PC-3 (cell line): ENCODE data around the gene STX3. TPM values are rescaled to one million over a fixed set of nuclear protein-coding genes. Genes with fewer than 3 reads are reported as not detected.

Experiments used
- ATAC-seq: fragments of 200-7000 bp; cut with Tn5 transposase; 2 replicates; pipeline ENCODE4 v1.9.1; 2020; ENCODE audit warnings: mild to moderate bottlenecking, moderate library complexity
- BruUV-seq: library from RNA; stranded (reverse); fragments of 400-500 nt; replicated peaks from 2 replicates; lab custom pipeline; 2021; lab: Mats Ljungman, UMichigan
- CTCF ChIA-PET: fragments of 300-600 bp; sonication (Branson Sonifier 250); formaldehyde crosslinking; loops from one replicate; lab custom pipeline; 2022; ENCODE audit warnings: antibody characterized with exemption; lab: Charles Lee
- POLR2A ChIA-PET: fragments of 300-600 bp; sonication (Branson Sonifier 250); formaldehyde crosslinking; loops from one replicate; lab custom pipeline; 2022; ENCODE audit warnings: antibody characterized with exemption; ENCODE audit not compliant: unreplicated experiment; lab: Charles Lee
- DNase-seq: peaks from one replicate; pipeline ENCODE4 v3.0.0-alpha.2; 2015
- H2AFZ ChIP-seq: fragments of 300-600 bp; sonication (generic); 2 replicates; pipeline ENCODE4 v1.6.0; 2016; ENCODE audit warnings: antibody characterized with exemption, low read length
- H3F3A ChIP-seq: fragments of 300-600 bp; sonication (generic); one replicate; pipeline ENCODE4 v1.6.0; 2017; ENCODE audit warnings: antibody characterized with exemption, low read length, control low read depth, mild to moderate bottlenecking; ENCODE audit not compliant: unreplicated experiment
- H3K27ac ChIP-seq: fragments of 300-600 bp; sonication (generic); 2 replicates; pipeline ENCODE4 v1.5.1; 2016; ENCODE audit warnings: mild to moderate bottlenecking, low read length
- H3K27me3 ChIP-seq: fragments of 300-600 bp; sonication (generic); 2 replicates; pipeline ENCODE4 v1.6.1; 2016; ENCODE audit warnings: low read length, mixed read lengths
- H3K36me3 ChIP-seq: fragments of 300-600 bp; sonication (generic); 2 replicates; pipeline ENCODE4 v1.6.1; 2016; ENCODE audit warnings: low read depth, mixed run types, low read length, mixed read lengths
- H3K4me1 ChIP-seq: fragments of 300-600 bp; sonication (generic); 2 replicates; pipeline ENCODE4 v1.5.1; 2016; ENCODE audit warnings: low read length; ENCODE audit not compliant: insufficient read depth
- H3K4me2 ChIP-seq: fragments of 300-600 bp; sonication (generic); 2 replicates; pipeline ENCODE4 v1.6.0; 2016; ENCODE audit warnings: low read length
- H3K4me3 ChIP-seq: fragments of 300-600 bp; sonication (generic); 2 replicates; pipeline ENCODE4 v1.5.1; 2016; ENCODE audit warnings: mild to moderate bottlenecking, low read length, mixed read lengths
- H3K79me2 ChIP-seq: fragments of 300-600 bp; sonication (generic); 2 replicates; pipeline ENCODE4 v1.6.1; 2017; ENCODE audit warnings: low read length, mixed read lengths
- H3K9ac ChIP-seq: fragments of 300-600 bp; sonication (generic); 2 replicates; pipeline ENCODE4 v1.6.0; 2016; ENCODE audit warnings: mild to moderate bottlenecking, low read length
- H3K9me2 ChIP-seq: fragments of 300-600 bp; sonication (generic); replicated peaks from 2 replicates; pipeline ENCODE4 v1.6.1; 2016; ENCODE audit warnings: mixed run types, low read length, mixed read lengths
- H3K9me3 ChIP-seq: fragments of 300-600 bp; sonication (generic); 2 replicates; pipeline ENCODE4 v1.6.1; 2016; ENCODE audit warnings: low read length, mixed read lengths
- H4K20me1 ChIP-seq: fragments of 300-600 bp; sonication (generic); 2 replicates; pipeline ENCODE4 v1.6.1; 2016; ENCODE audit warnings: low read length, mixed read lengths
- EZH2 ChIP-seq: fragments of 300-600 bp; sonication (generic); IDR thresholded peaks from one replicate; pipeline ENCODE4 v1.6.1; 2017; ENCODE audit warnings: antibody characterized with exemption, mild to moderate bottlenecking, low read length; ENCODE audit not compliant: unreplicated experiment
- EZH2phosphoT487 ChIP-seq: fragments of 300-600 bp; sonication (generic); IDR thresholded peaks from 2 replicates; pipeline ENCODE4 v1.6.1; 2018; ENCODE audit warnings: mild to moderate bottlenecking, antibody characterized with exemption, low read length, borderline replicate concordance
- intact Hi-C: fragments of 100-400 bp; cut with micrococcal nuclease; formaldehyde crosslinking; loops from 2 replicates; pipeline ENCODE4 v1.9.0; 2023
- total RNA-seq: library from RNA; depleted of rRNA; stranded (reverse); fragments of >200 nt; gene quantifications from 2 replicates; pipeline ENCODE4 v1.2.3, GENCODE V29; 2014
- TF ChIP-seq, protein P1 (sequence below): fragments of 300-600 bp; sonication (generic); conservative IDR thresholded peaks from 2 replicates; pipeline ENCODE4 v1.5.1; 2017; ENCODE audit warnings: antibody characterized with exemption, low read depth, mild to moderate bottlenecking, low read length

The STX3 gene
- total RNA-seq, 1 experiment from 2014 or later, result 49.8 TPM

GRCh38 chr11:59810189-59810910, 55.2 kb downstream of the STX3 start, which contains the start of gene MRPL16:
MRPL16 (minus strand) TSS chr11:59810778; CDS start chr11:59810658, 120 bp downstream.
- H3K4me3 ChIP-seq, result peak within 1 kb of the TSS; percentile 91
- DNase-seq (peak; percentile 97), ATAC-seq (peak; percentile 97)
- intact Hi-C loops, result loop anchor here (2.0 kb wide), 1 partner anchor 56 kb away; the partner anchor contains the start of gene STX3
- 0 out of 2 replicates have a peak, but pooled peaks cover 3% of the 10 kb centered on the region for H4K20me1 ChIP-seq
- H3F3A ChIP-seq, result no peaks in the 10 kb centered on the region
- H3K4me1 ChIP-seq, result peaks cover 20% of the 10 kb centered on the region
- no peaks in the 10 kb centered on the region for H3K27me3 ChIP-seq
- no peaks in the 10 kb centered on the region for H3K9me2 ChIP-seq
- peak within 1 kb of the TSS; percentile 89 for H3K9ac ChIP-seq
- peaks cover 33% of the 10 kb centered on the region for H3K36me3 ChIP-seq
- BruUV-seq, result TSS peak; percentile 50
- no peaks in the 10 kb centered on the region for H3K9me3 ChIP-seq
- CTCF ChIA-PET, result interaction anchor here (0.6 to 1.0 kb wide), 2 partner anchors 57 to 141 kb away, joined by 3 to 4 read pairs; partner anchors contain the start of gene PATL1
- no peak for TF ChIP-seq EZH2
- TF ChIP-seq, protein P1, sequence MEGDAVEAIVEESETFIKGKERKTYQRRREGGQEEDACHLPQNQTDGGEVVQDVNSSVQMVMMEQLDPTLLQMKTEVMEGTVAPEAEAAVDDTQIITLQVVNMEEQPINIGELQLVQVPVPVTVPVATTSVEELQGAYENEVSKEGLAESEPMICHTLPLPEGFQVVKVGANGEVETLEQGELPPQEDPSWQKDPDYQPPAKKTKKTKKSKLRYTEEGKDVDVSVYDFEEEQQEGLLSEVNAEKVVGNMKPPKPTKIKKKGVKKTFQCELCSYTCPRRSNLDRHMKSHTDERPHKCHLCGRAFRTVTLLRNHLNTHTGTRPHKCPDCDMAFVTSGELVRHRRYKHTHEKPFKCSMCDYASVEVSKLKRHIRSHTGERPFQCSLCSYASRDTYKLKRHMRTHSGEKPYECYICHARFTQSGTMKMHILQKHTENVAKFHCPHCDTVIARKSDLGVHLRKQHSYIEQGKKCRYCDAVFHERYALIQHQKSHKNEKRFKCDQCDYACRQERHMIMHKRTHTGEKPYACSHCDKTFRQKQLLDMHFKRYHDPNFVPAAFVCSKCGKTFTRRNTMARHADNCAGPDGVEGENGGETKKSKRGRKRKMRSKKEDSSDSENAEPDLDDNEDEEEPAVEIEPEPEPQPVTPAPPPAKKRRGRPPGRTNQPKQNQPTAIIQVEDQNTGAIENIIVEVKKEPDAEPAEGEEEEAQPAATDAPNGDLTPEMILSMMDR, result peak; percentile 49; the same call in 1 of the 2 replicates
- TF ChIP-seq EZH2phosphoT487, result no peak
- peaks cover 29% of the 10 kb centered on the region for H3K79me2 ChIP-seq
- POLR2A ChIA-PET, result interaction anchor here (0.6 kb wide), 2 partner anchors 9 to 273 kb away, joined by 3 to 7 read pairs; no protein-coding TSS in a partner anchor
- peak within 1 kb of the TSS; percentile 95 for H2AFZ ChIP-seq
- H3K27ac ChIP-seq, result peak within 1 kb of the TSS; percentile 57
- H3K4me2 ChIP-seq, result peak within 1 kb of the TSS; percentile 98

DNA sequence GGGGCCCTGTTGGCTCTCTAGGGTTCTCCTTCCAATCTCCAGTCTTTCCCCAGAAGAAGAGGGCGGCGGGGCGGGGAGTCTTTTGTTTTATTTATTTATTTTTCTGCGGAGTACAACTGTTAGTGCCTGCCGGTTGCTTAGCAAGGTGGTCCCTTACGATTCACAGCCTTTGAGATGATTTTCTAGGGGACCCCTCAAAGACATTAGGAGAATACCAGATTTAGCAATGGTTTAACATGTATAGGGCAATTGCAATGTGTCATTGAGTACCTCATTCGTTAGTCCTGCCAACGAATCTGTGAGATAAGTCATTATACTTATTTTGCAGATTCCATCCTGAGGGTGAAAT, 55.7 kb downstream of the STX3 start:
- peak overlapping the region; percentile 98 for H3K4me2 ChIP-seq

DNA sequence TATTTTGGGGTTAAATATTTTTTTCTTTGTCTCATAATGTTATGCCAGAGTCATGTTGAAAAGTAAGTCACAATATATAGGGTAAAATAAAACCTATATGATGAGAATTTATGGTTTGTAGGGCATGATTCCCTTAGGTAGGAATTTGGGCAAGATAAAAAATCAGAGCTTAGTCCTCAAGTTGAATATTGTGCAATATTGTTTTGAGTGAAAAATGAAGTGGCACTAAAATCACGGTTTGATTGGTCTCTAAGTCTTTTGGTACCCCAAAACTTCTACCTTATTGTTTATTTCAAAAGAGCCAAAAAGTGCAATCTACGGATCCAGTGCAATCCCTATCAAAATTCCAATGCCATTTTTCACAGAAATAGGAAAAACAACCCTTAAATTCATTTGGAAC, 57.0 kb downstream of the STX3 start:
- intact Hi-C loops, result no loop called here
- TF ChIP-seq EZH2 (no peak), EZH2phosphoT487 (no peak)
- TF ChIP-seq, protein P1, result no peak
- H3K27ac ChIP-seq, result no peak overlapping the region
- no peaks in the 10 kb centered on the region for H3K9me3 ChIP-seq
- H3K4me2 ChIP-seq, result no peak overlapping the region
- H3K4me1 ChIP-seq, result peaks cover 20% of the 10 kb centered on the region
- ChIA-PET POLR2A (no interaction called here), CTCF (no interaction called here)
- ATAC-seq (no peak), DNase-seq (no peak)
- BruUV-seq, result no TSS peak
- no peaks in the 10 kb centered on the region for H3K9me2 ChIP-seq
- H2AFZ ChIP-seq, result no peak overlapping the region
- H3K27me3 ChIP-seq, result no peaks in the 10 kb centered on the region
- no peak overlapping the region for H3K9ac ChIP-seq
- peaks cover 15% of the 10 kb centered on the region for H3K36me3 ChIP-seq
- H3K4me3 ChIP-seq, result no peak overlapping the region
- no peaks in the 10 kb centered on the region for H3F3A ChIP-seq
- H3K79me2 ChIP-seq, result peaks cover 29% of the 10 kb centered on the region
- H4K20me1 ChIP-seq, result 0 out of 2 replicates have a peak, but pooled peaks cover 3% of the 10 kb centered on the region

More for the DNA sequence above, 55.7 kb downstream of the STX3 start:
- CTCF ChIA-PET, result interaction anchor here (0.6 to 1.0 kb wide), 2 partner anchors 58 to 142 kb away, joined by 3 to 4 read pairs; partner anchors contain the start of gene PATL1
- H3K4me3 ChIP-seq, result peak overlapping the region; percentile 91
- no peaks in the 10 kb centered on the region for H3K27me3 ChIP-seq
- H3F3A ChIP-seq, result no peaks in the 10 kb centered on the region
- DNase-seq (no peak), ATAC-seq (no peak)
- H3K27ac ChIP-seq, result no peak overlapping the region
- H3K9me2 ChIP-seq, result no peaks in the 10 kb centered on the region
- peaks cover 29% of the 10 kb centered on the region for H3K79me2 ChIP-seq
- no peak for TF ChIP-seq EZH2phosphoT487
- H3K9ac ChIP-seq, result peak overlapping the region; percentile 89
- peaks cover 20% of the 10 kb centered on the region for H3K4me1 ChIP-seq
- H3K9me3 ChIP-seq, result no peaks in the 10 kb centered on the region
- TSS peak; percentile 18 for BruUV-seq
- 0 out of 2 replicates have a peak, but pooled peaks cover 3% of the 10 kb centered on the region for H4K20me1 ChIP-seq
- POLR2A ChIA-PET, result interaction anchor here (0.6 kb wide), 2 partner anchors 9 to 274 kb away, joined by 3 to 7 read pairs; no protein-coding TSS in a partner anchor
- intact Hi-C loops, result loop anchor here (2.0 kb wide), 1 partner anchor 56 kb away; the partner anchor contains the start of gene STX3
- H2AFZ ChIP-seq, result peak overlapping the region; percentile 95
- H3K36me3 ChIP-seq, result peaks cover 28% of the 10 kb centered on the region
